ENCODE measurements around the gene WDR5.

WDR5 gene

DNA sequence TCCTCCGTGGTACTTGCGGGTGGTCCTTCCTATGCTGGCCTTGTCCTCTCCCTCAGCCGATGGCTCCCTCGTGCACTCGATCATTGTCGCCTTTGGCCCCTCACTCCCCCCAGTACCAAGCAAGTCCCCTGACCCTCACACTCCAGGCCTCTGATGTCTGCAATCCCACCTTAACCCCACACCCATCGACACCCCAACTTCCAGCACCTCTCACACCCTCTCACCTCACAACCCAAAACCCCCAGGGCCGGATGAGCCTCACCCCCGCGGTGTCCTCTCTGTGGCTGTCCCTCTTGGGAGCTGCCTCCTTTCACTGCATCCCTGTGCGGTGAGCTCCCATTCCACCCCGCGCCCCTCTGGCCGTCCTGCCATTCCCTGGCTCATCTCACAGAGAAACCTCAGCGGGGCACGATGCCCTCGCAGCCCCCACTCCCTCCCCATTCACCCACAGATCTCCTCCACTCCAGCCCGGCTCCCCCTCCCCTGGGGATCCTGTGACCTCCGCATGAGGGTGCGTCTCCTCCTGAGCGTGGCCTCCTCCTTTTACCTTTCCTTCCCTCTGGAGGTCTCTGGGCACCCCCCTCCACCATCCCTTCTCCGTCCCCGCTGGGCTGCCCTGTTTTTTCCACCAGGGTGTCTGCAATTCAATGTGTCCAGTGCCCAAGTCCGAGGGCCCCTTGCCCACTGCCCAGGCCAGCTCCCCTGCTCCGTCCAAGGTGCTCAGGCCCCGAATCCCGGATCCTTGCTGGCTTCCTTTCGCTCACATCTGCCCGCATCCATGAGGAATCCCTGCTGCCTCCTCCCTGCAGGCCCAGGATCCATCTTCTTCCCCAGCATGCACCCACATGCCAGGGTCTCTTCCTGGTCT lies 44.3 kb downstream of the WDR5 start:
- DNase-seq (ENCODE audit: extremely low spot score): no peak
- CTCF ChIA-PET: interaction anchor here (1.5 kb wide), 1 partner anchor 9 kb away, joined by 4 read pairs; no protein-coding TSS in a partner anchor
- POLR2A ChIA-PET: no interaction called here
- no peak for TF ChIP-seq FOXM1 (IDR thresholded peaks at IDR 0.05; ENCODE audit: borderline replicate concordance)
- TF ChIP-seq, protein P1, sequence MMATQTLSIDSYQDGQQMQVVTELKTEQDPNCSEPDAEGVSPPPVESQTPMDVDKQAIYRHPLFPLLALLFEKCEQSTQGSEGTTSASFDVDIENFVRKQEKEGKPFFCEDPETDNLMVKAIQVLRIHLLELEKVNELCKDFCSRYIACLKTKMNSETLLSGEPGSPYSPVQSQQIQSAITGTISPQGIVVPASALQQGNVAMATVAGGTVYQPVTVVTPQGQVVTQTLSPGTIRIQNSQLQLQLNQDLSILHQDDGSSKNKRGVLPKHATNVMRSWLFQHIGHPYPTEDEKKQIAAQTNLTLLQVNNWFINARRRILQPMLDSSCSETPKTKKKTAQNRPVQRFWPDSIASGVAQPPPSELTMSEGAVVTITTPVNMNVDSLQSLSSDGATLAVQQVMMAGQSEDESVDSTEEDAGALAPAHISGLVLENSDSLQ (IDR thresholded peaks at IDR 0.05): no peak
- TF ChIP-seq NFRKB (IDR thresholded peaks at IDR 0.05): no peak
- TF ChIP-seq ARNT (IDR thresholded peaks at IDR 0.05): no peak
- no peak for TF ChIP-seq CTBP1 (IDR thresholded peaks at IDR 0.05; ENCODE audit: borderline replicate concordance)
- no peak for TF ChIP-seq FOXA1 (IDR thresholded peaks at IDR 0.05)
- TF ChIP-seq BHLHE40 (IDR thresholded peaks at IDR 0.05; ENCODE audit: borderline replicate concordance): no peak
- TF ChIP-seq SP1 (IDR thresholded peaks at IDR 0.05): no peak
- TF ChIP-seq TARDBP (IDR thresholded peaks at IDR 0.05): no peak
- TF ChIP-seq HDGF (IDR thresholded peaks at IDR 0.05; ENCODE audit: borderline replicate concordance): no peak
- TF ChIP-seq ELF4 (IDR thresholded peaks at IDR 0.05): no peak
- no peak for TF ChIP-seq SUZ12 (IDR thresholded peaks at IDR 0.05)
- no peak for TF ChIP-seq FOXK2 (IDR thresholded peaks at IDR 0.05)
- TF ChIP-seq L3MBTL2 (conservative IDR thresholded peaks at IDR 0.05): no peak
- TF ChIP-seq LEF1 (IDR thresholded peaks at IDR 0.05; ENCODE audit: borderline replicate concordance): no peak
- TF ChIP-seq ZNF384 (IDR thresholded peaks at IDR 0.05): no peak

GRCh38 chr9:134180786-134181647 lies 45.1 kb downstream of the WDR5 start:
- no peak for TF ChIP-seq FOXA1 (IDR thresholded peaks at IDR 0.05)
- no peak for TF ChIP-seq NFRKB (IDR thresholded peaks at IDR 0.05)
- TF ChIP-seq FOXK2 (IDR thresholded peaks at IDR 0.05): no peak
- no peak for TF ChIP-seq SUZ12 (IDR thresholded peaks at IDR 0.05)
- TF ChIP-seq ZNF384 (IDR thresholded peaks at IDR 0.05): no peak
- TF ChIP-seq BHLHE40 (IDR thresholded peaks at IDR 0.05; ENCODE audit: borderline replicate concordance): no peak
- TF ChIP-seq TARDBP (IDR thresholded peaks at IDR 0.05): no peak
- TF ChIP-seq HDGF (IDR thresholded peaks at IDR 0.05; ENCODE audit: borderline replicate concordance): no peak
- TF ChIP-seq ELF4 (IDR thresholded peaks at IDR 0.05): no peak
- ChIA-PET POLR2A (no interaction called here), CTCF (no interaction called here)
- no peak for DNase-seq (ENCODE audit: extremely low spot score)

DNA sequence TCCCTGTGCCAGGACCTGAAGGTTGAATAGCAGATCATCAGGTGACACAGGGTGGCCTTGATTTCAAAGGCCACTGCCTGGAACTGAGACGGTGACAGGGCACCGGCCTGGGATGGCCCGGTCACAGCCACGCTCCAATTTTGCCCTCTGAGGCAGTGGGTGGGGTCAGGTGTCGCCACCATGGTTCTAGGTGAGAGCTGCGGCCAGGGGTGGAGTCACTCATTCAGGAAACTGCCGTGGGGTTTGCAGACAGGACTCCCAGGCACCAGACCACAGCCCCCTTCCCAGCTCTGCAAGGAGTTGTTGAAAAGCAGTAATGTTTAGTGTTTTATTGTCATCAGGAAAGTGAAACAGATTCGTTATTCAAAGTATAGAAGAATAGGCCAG lies 45.8 kb downstream of the WDR5 start:
- POLR2A ChIA-PET: no interaction called here
- no peak for TF ChIP-seq HDGF (IDR thresholded peaks at IDR 0.05; ENCODE audit: borderline replicate concordance)
- TF ChIP-seq NFRKB (IDR thresholded peaks at IDR 0.05): no peak
- no peak for TF ChIP-seq SP1 (IDR thresholded peaks at IDR 0.05)
- no peak for TF ChIP-seq SUZ12 (IDR thresholded peaks at IDR 0.05)
- TF ChIP-seq CTBP1 (IDR thresholded peaks at IDR 0.05; ENCODE audit: borderline replicate concordance): no peak
- no peak for TF ChIP-seq BHLHE40 (IDR thresholded peaks at IDR 0.05; ENCODE audit: borderline replicate concordance)
- no peak for TF ChIP-seq ARNT (IDR thresholded peaks at IDR 0.05)
- no peak for TF ChIP-seq TARDBP (IDR thresholded peaks at IDR 0.05)
- TF ChIP-seq FOXM1 (IDR thresholded peaks at IDR 0.05; ENCODE audit: borderline replicate concordance): no peak
- TF ChIP-seq, protein P1 (IDR thresholded peaks at IDR 0.05): no peak
- TF ChIP-seq LEF1 (IDR thresholded peaks at IDR 0.05; ENCODE audit: borderline replicate concordance): no peak
- no peak for TF ChIP-seq ELF4 (IDR thresholded peaks at IDR 0.05)
- no peak for TF ChIP-seq ZNF384 (IDR thresholded peaks at IDR 0.05)
- CTCF ChIA-PET: no interaction called here
- no peak for DNase-seq (ENCODE audit: extremely low spot score)

GRCh38 chr9:134182554-134183085 lies 46.7 kb downstream of the WDR5 start:
- POLR2A ChIA-PET: no interaction called here
- no peak for DNase-seq (ENCODE audit: extremely low spot score)
- CTCF ChIA-PET: no interaction called here
- TF ChIP-seq NFRKB (IDR thresholded peaks at IDR 0.05) (no peak), L3MBTL2 (conservative IDR thresholded peaks at IDR 0.05) (no peak), HDGF (IDR thresholded peaks at IDR 0.05; ENCODE audit: borderline replicate concordance) (no peak), FOXA1 (IDR thresholded peaks at IDR 0.05) (no peak), SP1 (IDR thresholded peaks at IDR 0.05) (no peak), SUZ12 (IDR thresholded peaks at IDR 0.05) (no peak), BHLHE40 (IDR thresholded peaks at IDR 0.05; ENCODE audit: borderline replicate concordance) (no peak), CTBP1 (IDR thresholded peaks at IDR 0.05; ENCODE audit: borderline replicate concordance) (no peak), ZNF384 (IDR thresholded peaks at IDR 0.05) (no peak), FOXM1 (IDR thresholded peaks at IDR 0.05; ENCODE audit: borderline replicate concordance) (no peak), ELF4 (IDR thresholded peaks at IDR 0.05) (no peak), TARDBP (IDR thresholded peaks at IDR 0.05) (no peak), LEF1 (IDR thresholded peaks at IDR 0.05; ENCODE audit: borderline replicate concordance) (no peak), ARNT (IDR thresholded peaks at IDR 0.05) (no peak), FOXK2 (IDR thresholded peaks at IDR 0.05) (no peak)
- TF ChIP-seq, protein P1 (IDR thresholded peaks at IDR 0.05): no peak

GRCh38 chr9:134185536-134186011 lies 49.7 kb downstream of the WDR5 start:
- CTCF ChIA-PET: no interaction called here
- DNase-seq (ENCODE audit: extremely low spot score): no peak
- TF ChIP-seq HDGF (IDR thresholded peaks at IDR 0.05; ENCODE audit: borderline replicate concordance) (no peak), SUZ12 (IDR thresholded peaks at IDR 0.05) (no peak), FOXK2 (IDR thresholded peaks at IDR 0.05) (no peak), ZNF384 (IDR thresholded peaks at IDR 0.05) (no peak), SP1 (IDR thresholded peaks at IDR 0.05) (no peak), FOXA1 (IDR thresholded peaks at IDR 0.05) (no peak), ELF4 (IDR thresholded peaks at IDR 0.05) (no peak), NFRKB (IDR thresholded peaks at IDR 0.05) (no peak), LEF1 (IDR thresholded peaks at IDR 0.05; ENCODE audit: borderline replicate concordance) (no peak), L3MBTL2 (conservative IDR thresholded peaks at IDR 0.05) (no peak)
- POLR2A ChIA-PET: no interaction called here

Data from HEK293T (cell line).